Activated CD8-positive, alpha-beta memory T cell treated with anti-CD3 and anti-CD28 coated beads, Interleukin-2, amount 50 U/mL, for 4 hours (primary cell): ENCODE data around the gene IRF4.

Experiments used
- DNase-seq: peaks from one replicate; pipeline ENCODE4 v3.0.0-alpha.2; 2020

Gene IRF4

GRCh38 chr6:445571-446417, 54.2 kb downstream of the IRF4 start:
- no peak for DNase-seq

DNA sequence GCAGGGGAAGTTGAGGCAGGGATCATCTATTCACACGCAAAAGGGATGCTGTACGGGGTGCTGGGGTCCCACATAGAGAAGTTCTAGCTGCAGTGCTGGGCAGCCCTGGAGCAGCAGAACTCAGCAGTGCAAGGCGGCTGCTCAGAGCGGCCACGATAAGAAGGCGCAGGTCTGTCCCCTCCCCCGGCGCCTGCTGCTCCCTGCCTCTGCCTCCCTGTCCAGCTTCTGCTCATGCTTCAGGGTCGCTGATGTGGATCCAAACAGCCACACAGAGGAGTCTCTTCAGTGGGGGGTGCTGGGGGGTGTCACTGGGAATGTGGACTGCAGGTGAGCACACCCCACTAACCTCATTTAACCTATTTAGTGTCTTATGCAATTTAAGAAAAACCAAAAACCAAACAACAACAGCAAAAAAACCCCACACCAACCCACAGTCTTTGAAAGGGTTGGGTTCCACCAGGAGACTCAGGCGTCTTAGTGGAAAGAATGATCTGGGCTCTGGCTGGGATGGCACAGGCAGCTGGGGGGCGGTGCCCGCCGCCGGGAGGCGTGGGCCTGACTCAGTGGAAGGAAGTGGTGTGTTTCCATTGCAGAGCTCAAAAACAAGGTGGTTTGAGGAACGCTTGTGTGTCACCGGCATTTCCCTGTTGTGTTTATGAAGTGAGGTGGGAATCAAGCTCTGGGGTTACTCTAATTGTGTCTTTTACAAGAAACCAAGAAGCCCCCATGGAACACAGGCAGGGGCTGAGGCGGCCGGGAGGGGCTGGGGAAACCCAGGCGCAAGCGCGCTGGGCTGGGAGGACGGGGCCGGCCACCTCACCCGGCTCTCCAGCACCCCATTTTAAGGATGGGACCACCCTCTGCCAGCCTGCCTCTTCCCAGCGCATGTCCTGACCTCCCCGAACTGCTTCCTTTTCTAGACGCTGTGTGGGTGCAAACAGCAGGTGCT, 55.1 kb downstream of the IRF4 start:
- DNase-seq = peak; percentile 93

- peak; percentile 52 for DNase-seq
These were observed 56.0 kb downstream of the IRF4 start for GRCh38 chr6:447381-448165.

DNA sequence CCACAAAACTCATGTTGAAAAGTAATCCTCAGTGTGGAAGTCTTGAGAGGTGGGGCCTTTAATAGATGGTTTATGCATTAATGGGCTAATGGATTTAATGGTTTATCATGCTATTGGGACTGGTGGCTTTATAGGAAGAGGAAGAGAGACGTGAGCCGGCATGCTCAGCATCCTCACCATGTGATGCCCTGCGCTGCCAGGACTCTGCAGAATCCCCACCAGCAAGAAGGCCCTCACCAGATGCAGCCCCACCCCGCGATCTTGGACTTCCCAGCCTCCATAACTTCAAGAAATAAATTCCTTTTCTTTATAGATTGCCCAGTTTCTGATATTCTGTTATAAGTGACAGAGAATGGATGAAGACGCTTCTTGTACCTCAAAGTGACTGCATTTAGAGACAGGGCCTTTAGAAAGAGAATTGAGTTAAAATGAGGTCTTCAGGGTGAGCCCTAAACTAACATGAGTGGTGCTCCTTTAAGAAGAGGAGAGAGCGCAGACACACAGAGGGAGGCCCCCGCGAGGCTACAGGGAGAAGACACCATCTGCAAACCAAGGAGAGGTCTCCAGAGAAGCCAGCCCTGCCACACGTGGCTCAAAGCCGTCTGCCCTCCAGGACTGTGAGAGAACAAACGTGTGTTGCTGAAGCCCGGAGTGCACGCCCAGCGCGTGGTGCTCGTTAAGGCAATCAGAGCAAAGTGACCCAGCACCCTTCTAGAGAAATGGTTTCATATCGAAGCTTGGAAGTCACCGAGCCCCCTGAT, 56.9 kb downstream of the IRF4 start:
- no peak for DNase-seq

DNA sequence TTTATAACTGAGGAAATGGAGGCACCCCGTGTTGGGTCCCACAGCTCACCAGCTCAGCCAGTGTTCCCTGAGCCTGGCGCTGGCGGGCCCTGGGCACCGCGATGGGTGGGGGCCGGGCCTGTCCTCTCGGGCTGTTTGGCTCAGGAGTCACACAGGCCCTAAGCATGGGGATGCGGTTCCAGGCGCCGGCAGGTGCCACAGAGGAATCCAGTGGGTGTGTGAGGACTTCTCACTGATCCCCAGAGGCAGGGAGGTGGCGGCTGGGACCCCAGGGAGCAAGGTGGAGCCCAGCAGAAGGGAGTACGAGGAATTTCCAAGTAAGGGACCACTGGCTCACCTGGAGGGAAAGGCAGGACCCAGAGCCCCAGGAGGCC, 57.5 kb downstream of the IRF4 start:
- DNase-seq = no peak

DNA sequence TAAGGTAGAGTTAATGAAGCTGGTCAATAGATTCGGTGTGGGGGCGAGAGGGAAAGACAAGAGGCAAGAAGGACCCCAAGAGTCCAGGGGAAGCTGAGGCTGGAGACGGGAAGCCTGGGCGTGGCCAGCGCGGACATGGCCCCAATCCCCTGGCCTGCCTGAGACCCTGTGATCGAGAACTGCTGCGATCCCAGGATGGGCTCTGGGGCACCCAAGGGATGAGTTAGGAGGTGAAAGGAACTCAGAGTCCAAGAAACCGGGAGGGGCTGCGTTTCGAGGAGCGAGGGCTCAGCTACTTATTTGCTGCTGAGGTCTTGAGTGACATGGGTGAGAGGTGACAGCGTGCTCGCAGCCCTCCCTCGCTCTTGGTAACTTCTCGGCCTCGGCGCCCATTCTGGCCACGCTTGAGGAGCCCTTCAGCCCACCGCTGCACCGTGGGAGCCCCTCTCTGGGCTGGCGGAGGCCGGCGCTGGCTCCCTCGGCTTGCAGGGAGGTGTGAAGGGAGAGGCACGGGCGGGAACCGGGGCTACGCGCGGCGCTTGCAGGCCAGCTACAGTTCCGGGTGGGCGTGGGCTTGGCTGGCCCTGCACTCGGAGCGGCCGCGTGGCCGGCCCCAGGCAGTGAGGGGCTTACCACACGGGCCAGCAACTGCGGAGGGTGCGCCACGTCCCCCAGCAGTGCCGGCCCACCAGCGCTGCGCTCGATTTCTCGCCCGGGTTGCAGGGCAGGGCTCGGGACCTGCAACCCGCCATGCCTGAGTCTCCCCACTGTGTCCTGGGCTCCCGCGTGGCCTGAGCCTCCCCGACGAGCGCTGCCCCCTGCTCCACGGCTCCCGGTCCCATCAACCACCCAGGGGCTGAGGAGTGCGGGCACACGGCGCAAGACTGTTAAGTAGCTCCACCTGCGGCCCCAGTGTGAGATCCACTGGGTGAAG, 58.2 kb downstream of the IRF4 start:
- no peak for DNase-seq

GRCh38 chr6:451336-451735, 59.8 kb downstream of the IRF4 start:
- no peak for DNase-seq

DNA sequence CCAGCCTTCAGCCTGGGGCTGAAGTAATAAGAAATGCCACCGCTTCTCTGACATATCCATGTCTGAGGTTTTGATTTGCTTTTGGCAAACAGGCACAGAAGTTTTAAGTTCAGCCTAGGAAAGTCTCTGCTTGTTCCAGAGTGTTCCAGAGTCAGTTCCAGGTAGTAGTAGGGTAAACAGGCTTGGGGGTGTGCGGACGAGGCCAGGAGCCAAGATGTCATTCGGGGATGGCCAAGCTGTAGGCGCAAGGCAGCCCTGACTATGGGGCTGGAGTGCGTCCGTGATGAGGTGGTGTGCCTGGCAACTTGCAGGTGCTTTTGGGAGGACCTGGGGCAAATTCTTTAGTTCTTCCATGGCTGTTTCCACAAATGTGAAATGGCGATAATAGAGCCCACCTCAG, 60.3 kb downstream of the IRF4 start:
- DNase-seq = no peak

- DNase-seq = no peak
These were observed 60.9 kb downstream of the IRF4 start for GRCh38 chr6:452301-453067.

DNA sequence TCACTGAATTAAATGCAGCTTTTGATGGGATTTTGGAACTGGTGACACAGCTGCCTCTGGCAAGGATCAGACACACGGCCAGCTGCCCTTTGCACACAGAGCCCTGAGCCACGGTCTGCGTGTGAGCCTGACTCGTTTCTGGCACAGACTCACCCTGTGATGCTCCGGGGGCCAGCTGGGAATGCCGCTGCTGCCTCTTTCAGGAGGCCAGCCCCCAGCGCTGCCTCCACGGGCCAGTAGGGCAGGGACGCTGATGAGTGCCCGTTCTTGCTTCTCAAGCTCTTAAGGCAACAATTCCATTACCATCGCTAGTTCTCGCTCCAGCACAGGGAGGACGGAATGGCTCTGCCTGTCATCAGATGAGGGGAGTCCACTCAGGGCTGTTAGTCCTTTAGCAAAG, 61.6 kb downstream of the IRF4 start:
- DNase-seq = no peak

DNA sequence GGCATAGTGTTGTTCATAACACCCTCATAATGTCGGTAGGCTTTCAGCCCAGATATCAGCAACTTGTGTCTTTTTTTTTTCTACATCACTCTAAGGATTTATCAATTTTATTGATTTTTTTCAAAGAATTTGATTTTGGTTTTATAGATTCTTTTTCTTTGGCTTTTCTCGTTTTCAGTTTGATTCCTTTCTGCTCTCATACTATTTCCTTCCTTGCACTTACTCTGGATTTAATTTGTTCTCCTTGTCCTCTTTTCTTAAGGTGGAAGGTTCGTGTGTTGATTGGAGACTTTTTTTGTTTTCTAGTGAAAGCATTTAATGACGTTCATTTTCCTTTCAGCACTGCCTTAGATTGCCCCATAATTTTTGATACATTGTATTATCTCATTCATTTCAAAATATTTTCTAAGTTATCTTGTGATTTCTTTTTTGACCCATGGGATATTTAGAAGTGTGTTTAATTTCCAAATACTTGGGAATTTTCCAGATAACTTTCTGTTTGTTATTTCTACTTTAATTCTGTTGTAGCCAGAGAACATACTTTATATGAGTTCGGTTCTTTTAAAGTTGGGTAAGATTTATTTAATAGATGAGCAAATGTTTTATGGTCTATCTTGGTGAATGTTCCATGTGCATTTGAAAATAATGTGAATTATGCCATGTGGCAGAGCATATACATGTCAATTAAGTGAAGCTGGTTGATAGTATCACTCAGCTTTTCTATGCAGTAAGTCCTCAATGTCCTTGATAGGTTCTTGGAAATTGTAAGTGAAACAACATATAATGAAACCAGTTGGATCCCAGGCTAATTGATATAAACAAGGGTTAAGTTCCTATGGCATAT, 62.8 kb downstream of the IRF4 start:
- no peak for DNase-seq

DNA sequence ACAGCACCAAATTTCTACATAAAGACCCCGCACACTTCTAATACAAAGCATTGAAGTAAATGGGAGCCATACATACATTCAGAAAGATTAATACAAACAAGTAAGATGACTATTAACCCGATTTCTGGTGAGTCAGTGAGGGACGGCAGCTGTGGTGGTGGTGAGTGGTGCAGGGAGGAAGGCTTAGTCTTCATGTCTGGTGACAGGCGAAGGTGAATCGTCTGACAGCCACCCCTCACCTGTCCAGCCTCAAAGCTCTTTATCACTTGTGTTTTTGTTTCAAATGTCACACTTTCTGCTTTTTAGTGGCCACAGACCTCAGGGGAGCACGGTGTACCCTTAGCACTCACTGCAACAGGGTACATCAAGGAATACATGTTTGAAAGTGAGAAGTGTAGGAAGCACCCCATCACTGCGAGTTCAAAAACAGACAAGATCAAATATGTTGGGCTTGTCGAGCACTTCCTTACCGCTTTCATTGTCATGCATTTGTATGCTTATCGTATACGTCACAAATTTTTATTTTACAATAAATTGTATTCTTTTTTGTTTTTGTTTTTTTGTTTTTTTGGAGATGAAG, 63.5 kb downstream of the IRF4 start:
- peak; percentile 63 for DNase-seq

DNA sequence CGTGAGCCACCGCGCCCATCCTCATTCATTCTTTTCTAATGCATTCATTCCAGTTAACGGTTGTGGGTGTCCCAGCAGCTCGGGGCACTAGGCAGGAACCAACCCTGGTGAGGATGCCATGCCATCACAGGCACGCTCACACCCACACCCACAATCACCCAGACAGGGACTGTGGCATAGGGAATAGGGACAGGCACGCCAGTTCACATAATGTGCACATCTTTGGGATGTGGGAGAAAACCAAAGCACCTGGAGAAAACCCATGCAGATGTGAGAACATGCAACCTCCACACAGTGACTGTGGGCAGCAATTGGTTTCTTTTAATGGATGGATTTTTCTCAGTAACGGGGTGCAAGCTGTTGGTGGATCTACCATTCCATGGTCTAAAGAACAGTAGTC, 64.3 kb downstream of the IRF4 start:
- DNase-seq = no peak

GRCh38 chr6:456358-456867, 64.9 kb downstream of the IRF4 start:
- no peak for DNase-seq

GRCh38 chr6:456887-457286, 65.3 kb downstream of the IRF4 start:
- DNase-seq = no peak
